Body of pancreas (tissue), 4 donors: Measurements from ENCODE around the gene PICK1. TPM values are rescaled to one million over a fixed set of nuclear protein-coding genes. Genes with fewer than 3 reads are reported as not detected.

ENCODE experiments used
- ATAC-seq: fragments of 150-250 bp; one replicate; pipeline ENCODE4 v1.9.1; 2016
- DNase-seq, 4 donors: peaks; one replicate each; pipeline ENCODE4 v3.0.0-alpha.2; 2019
- H3K27ac ChIP-seq, 4 donors: fragments of 200-600 bp; sonication (generic); 1 replicate in 3 of 4; 2 replicates in 1 of 4; pipeline versions ENCODE4 v1.5.1 to v1.6.1; 2016 to 2019; ENCODE audit warnings: mild to moderate bottlenecking in 1 of 4, mixed read lengths in 1 of 4, moderate library complexity in 1 of 4
- H3K27me3 ChIP-seq, 2 donors: fragments of 200-600 bp; sonication (generic); one replicate each; pipeline ENCODE4 v1.6.0; 2016; ENCODE audit warnings: mild to moderate bottlenecking in 1 of 2
- H3K36me3 ChIP-seq, 2 donors: fragments of 200-600 bp; sonication (generic); replicated peaks in 1 of 2; 2 replicates each; pipeline ENCODE4 v1.5.1; 2016; ENCODE audit warnings: low read depth in 2 of 2; ENCODE audit not compliant: insufficient read depth in 1 of 2
- H3K4me1 ChIP-seq: fragments of 200-600 bp; sonication (generic); one replicate; pipeline ENCODE4 v1.6.0; 2016
- H3K4me3 ChIP-seq, 2 donors: fragments of 200-600 bp; sonication (generic); 1 replicate in 1 of 2; 2 replicates in 1 of 2; pipeline ENCODE4 v1.5.1; 2016 to 2019
- H3K9me3 ChIP-seq, 3 donors: fragments of 200-600 bp; sonication (generic); 1 replicate in 2 of 3; 2 replicates in 1 of 3; pipeline ENCODE4 v1.5.1; 2016
- POLR2A ChIP-seq, 3 donors: fragments of 450-650 bp; IDR thresholded peaks; one replicate each; pipeline ENCODE4 v1.6.1; 2016; ENCODE audit warnings: antibody characterized with exemption in 3 of 3, mild to moderate bottlenecking in 2 of 3
- WGBS, 2 donors: methylation state at CpG; one replicate each; pipeline ENCODE4 v1.1.5; 2017; 5-methylcytosine and 5-hydroxymethylcytosine counted together
- intact Hi-C: fragments of 100-400 bp; cut with DNase I; formaldehyde crosslinking; loops from one replicate; pipeline ENCODE4 v1.15.1; 2023
- total RNA-seq, 2 donors: library from RNA; depleted of rRNA; stranded (reverse); fragments of >200 nt; gene quantifications; one replicate each; pipeline ENCODE4 v1.1.0, GENCODE V29; 2016
- TF ChIP-seq, protein P1 (sequence below), 7 experiments: fragments of 450-650 bp in 4 of 7; fragments of 200-600 bp in 3 of 7; sonication (generic) in 3 of 7; IDR thresholded peaks; one replicate each; pipeline ENCODE4 v1.5.1; 2016 to 2019; ENCODE audit warnings: antibody characterized with exemption in 7 of 7

Gene PICK1
- total RNA-seq, 2 donors from 2014 or later = 39.7 to 52.4 TPM

DNA sequence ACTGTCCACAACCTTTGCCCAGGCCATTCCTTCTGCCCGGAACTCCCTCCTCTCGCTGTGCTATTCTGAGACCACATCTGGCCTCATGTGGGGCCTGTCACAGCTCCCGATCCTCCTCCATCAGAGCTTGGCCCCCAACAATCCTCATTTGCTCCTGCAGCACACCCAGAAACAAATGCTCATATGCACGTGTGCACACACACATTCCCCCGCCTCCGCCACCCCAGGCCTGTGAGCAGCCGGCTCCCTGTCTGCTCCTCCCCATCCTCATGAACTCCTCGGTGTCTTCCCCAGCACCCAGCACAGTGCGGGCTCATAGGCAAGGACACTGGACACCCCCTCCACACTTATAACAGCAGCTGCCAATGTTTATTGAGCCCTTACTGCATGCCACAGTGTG is 29.7 kb upstream of the PICK1 start:
- 83 to 91% methylated on average over 9 of the region's 9 CpGs for WGBS, 2 donors
- intact Hi-C loops = no loop called here

DNA sequence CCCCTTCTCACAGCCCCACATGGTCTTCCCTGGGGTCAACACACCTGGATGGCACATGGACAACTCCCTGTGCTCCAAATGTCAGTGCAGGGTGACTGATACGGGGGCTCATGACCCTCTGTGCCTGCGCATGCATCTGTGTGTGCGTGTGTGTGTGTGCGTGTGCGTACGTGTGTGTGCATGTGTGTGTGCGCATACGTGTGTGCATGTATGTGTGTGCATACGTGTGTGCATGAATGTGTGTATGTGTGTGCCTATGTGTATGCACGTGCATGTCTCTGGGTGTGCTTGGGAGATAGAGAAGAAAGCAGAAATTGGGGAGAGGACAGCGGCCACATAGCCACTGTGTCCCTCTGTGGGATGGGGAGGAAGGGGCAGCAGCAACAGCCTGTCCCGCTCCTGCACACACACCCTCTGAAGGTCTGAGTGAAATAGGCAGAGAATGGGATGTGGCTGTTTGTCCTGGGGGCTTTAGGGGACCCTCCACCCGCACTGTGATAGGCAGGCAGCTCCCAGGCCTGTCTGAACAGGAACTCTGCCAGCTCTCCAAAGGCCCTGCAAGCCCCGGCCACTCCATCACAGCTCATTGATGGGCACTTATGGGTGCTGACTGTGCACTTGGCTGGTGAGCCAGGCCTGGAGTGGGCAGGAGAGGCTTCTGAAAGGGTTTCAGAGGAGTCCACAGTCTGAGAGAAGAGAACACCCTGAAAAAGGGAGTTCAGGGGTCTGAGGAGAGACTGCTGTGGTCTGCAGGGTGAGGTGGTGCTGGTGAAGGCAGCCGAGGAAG is 28.7 kb upstream of the PICK1 start:
- H3K4me3 ChIP-seq = no peak overlapping the region
- no peaks in the 10 kb centered on the region for H3K36me3 ChIP-seq
- intact Hi-C loops = no loop called here
- 73 to 84% methylated on average over 13 to 14 of the region's 15 CpGs for WGBS, 2 donors
- H3K27me3 ChIP-seq = no peaks in the 10 kb centered on the region
- peaks cover 7% of the 10 kb centered on the region for H3K4me1 ChIP-seq
- TF ChIP-seq POLR2A (IDR thresholded peaks at IDR 0.05) = no peak
- TF ChIP-seq, protein P1, sequence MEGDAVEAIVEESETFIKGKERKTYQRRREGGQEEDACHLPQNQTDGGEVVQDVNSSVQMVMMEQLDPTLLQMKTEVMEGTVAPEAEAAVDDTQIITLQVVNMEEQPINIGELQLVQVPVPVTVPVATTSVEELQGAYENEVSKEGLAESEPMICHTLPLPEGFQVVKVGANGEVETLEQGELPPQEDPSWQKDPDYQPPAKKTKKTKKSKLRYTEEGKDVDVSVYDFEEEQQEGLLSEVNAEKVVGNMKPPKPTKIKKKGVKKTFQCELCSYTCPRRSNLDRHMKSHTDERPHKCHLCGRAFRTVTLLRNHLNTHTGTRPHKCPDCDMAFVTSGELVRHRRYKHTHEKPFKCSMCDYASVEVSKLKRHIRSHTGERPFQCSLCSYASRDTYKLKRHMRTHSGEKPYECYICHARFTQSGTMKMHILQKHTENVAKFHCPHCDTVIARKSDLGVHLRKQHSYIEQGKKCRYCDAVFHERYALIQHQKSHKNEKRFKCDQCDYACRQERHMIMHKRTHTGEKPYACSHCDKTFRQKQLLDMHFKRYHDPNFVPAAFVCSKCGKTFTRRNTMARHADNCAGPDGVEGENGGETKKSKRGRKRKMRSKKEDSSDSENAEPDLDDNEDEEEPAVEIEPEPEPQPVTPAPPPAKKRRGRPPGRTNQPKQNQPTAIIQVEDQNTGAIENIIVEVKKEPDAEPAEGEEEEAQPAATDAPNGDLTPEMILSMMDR (IDR thresholded peaks at IDR 0.05) = no peak
- DNase-seq = no peak
- no peaks in the 10 kb centered on the region for H3K9me3 ChIP-seq
- no peak for ATAC-seq
- no peak overlapping the region for H3K27ac ChIP-seq

More for the DNA sequence above, 29.7 kb upstream of the PICK1 start:
- no peaks in the 10 kb centered on the region for H3K27me3 ChIP-seq
- H3K9me3 ChIP-seq = no peaks in the 10 kb centered on the region
- no peak overlapping the region for H3K4me3 ChIP-seq
- H3K4me1 ChIP-seq = no peaks in the 10 kb centered on the region
- no peaks in the 10 kb centered on the region for H3K36me3 ChIP-seq
- H3K27ac ChIP-seq = no peak overlapping the region
- TF ChIP-seq, protein P1 (IDR thresholded peaks at IDR 0.05) = no peak
- TF ChIP-seq POLR2A (IDR thresholded peaks at IDR 0.05) = no peak
- no peak for ATAC-seq
- DNase-seq = no peak

DNA sequence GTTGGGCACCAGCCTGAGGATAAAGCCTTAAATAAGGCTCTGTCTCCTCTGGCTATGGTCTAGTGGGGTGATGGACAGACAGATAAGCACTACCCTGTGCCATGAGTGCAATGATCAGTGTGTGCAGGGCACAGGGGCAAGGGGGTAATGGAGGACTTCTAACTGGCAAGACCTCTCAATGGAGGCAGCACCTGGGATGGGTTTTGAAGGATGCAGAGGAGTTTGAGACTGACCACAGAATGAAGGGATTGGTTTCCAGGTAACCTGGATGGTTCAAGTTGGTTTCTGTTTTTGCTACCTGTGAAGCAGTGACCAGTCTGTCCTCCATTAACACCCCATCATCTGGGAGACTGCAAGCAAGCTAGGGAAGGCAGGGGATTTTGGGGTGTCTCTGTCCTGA is 27.8 kb upstream of the PICK1 start:
- TF ChIP-seq, protein P1 (IDR thresholded peaks at IDR 0.05) = no peak
- no peak for TF ChIP-seq POLR2A (IDR thresholded peaks at IDR 0.05)
- Histone ChIP-seq H3K9me3 (no peaks in the 10 kb centered on the region), H3K27ac (no peak overlapping the region), H3K4me3 (no peak overlapping the region), H3K36me3 (no peaks in the 10 kb centered on the region), H3K27me3 (no peaks in the 10 kb centered on the region), H3K4me1 (peaks cover 14% of the 10 kb centered on the region)
- ATAC-seq (no peak), DNase-seq (no peak)
- intact Hi-C loops = no loop called here

GRCh38 chr22:38029901-38030300 is 27.3 kb upstream of the PICK1 start:
- H3K27ac ChIP-seq = no peak overlapping the region
- intact Hi-C loops = no loop called here
- no peak for DNase-seq

GRCh38 chr22:38030311-38031133 is 26.7 kb upstream of the PICK1 start:
- no peak for TF ChIP-seq POLR2A (IDR thresholded peaks at IDR 0.05)
- TF ChIP-seq, protein P1 (IDR thresholded peaks at IDR 0.05) = no peak
- DNase-seq = no peak
- Histone ChIP-seq H3K27me3 (no peaks in the 10 kb centered on the region), H3K9me3 (no peaks in the 10 kb centered on the region), H3K36me3 (no peaks in the 10 kb centered on the region), H3K27ac (no peak overlapping the region), H3K4me3 (no peak overlapping the region), H3K4me1 (peaks cover 18% of the 10 kb centered on the region)
- intact Hi-C loops = no loop called here
- no peak for ATAC-seq
- 73 to 80% methylated on average over 9 to 14 of the region's 16 CpGs for WGBS, 2 donors

More at GRCh38 chr22:38029901-38030300, 27.3 kb upstream of the PICK1 start:
- TF ChIP-seq POLR2A (IDR thresholded peaks at IDR 0.05) = no peak
- 71 to 72% methylated on average over 4 to 5 of the region's 5 CpGs for WGBS, 2 donors
- Histone ChIP-seq H3K36me3 (no peaks in the 10 kb centered on the region), H3K4me3 (no peak overlapping the region), H3K27me3 (no peaks in the 10 kb centered on the region), H3K4me1 (peaks cover 18% of the 10 kb centered on the region), H3K9me3 (no peaks in the 10 kb centered on the region)
- no peak for ATAC-seq
